ENCODE measurements around the gene TDRKH.

Gene TDRKH

GRCh38 chr1:151790071-151790939, at the start of gene TDRKH:
TSS of gene TDRKH (minus strand) at chr1:151790500. CDS start at chr1:151783022, 7,478 bp downstream.
- DNase-seq (ENCODE audit: low read depth, low spot score): peak; percentile 97

GRCh38 chr1:151839457-151840403, 49.4 kb upstream of the TDRKH start, which contains the start of gene C2CD4D:
TSS of gene C2CD4D (minus strand) at chr1:151839820. CDS start at chr1:151838989, 831 bp downstream.
- peak; percentile 28 for DNase-seq (ENCODE audit: low read depth, low spot score)

GRCh38 chr1:151839082-151839412, 48.7 kb upstream of the TDRKH start:
- no peak for DNase-seq (ENCODE audit: low read depth, low spot score)

GRCh38 chr1:151838222-151839081, 48.2 kb upstream of the TDRKH start:
- DNase-seq (ENCODE audit: low read depth, low spot score): no peak

GRCh38 chr1:151837884-151838221, 47.6 kb upstream of the TDRKH start:
- DNase-seq (ENCODE audit: low read depth, low spot score): no peak

GRCh38 chr1:151837197-151837596, 46.9 kb upstream of the TDRKH start:
- no peak for DNase-seq (ENCODE audit: low read depth, low spot score)

- DNase-seq (ENCODE audit: low read depth, low spot score): no peak
Measured at GRCh38 chr1:151835596-151835995, 45.3 kb upstream of the TDRKH start.

- DNase-seq (ENCODE audit: low read depth, low spot score): no peak
Measured at GRCh38 chr1:151834239-151834638, 43.9 kb upstream of the TDRKH start.

- DNase-seq (ENCODE audit: low read depth, low spot score): no peak
Measured at GRCh38 chr1:151833172-151833900, 43.0 kb upstream of the TDRKH start.

GRCh38 chr1:151832318-151832980, 42.1 kb upstream of the TDRKH start:
- DNase-seq (ENCODE audit: low read depth, low spot score): no peak

- no peak for DNase-seq (ENCODE audit: low read depth, low spot score)
Measured at GRCh38 chr1:151831605-151832004, 41.3 kb upstream of the TDRKH start, which contains the start of gene RORC. TSS of gene RORC (minus strand) at chr1:151831802. CDS start at chr1:151831764, 38 bp downstream.

GRCh38 chr1:151831256-151831591, 40.9 kb upstream of the TDRKH start:
- no peak for DNase-seq (ENCODE audit: low read depth, low spot score)

GRCh38 chr1:151830055-151830454, 39.8 kb upstream of the TDRKH start:
- DNase-seq (ENCODE audit: low read depth, low spot score): no peak

GRCh38 chr1:151829352-151830046, 39.2 kb upstream of the TDRKH start:
- no peak for DNase-seq (ENCODE audit: low read depth, low spot score)

- no peak for DNase-seq (ENCODE audit: low read depth, low spot score)
Measured at GRCh38 chr1:151828921-151829320, 38.6 kb upstream of the TDRKH start.

GRCh38 chr1:151827853-151828252, 37.6 kb upstream of the TDRKH start:
- DNase-seq (ENCODE audit: low read depth, low spot score): no peak

- no peak for DNase-seq (ENCODE audit: low read depth, low spot score)
Measured at GRCh38 chr1:151825751-151826660, 35.7 kb upstream of the TDRKH start.

- DNase-seq (ENCODE audit: low read depth, low spot score): no peak
Measured at GRCh38 chr1:151825204-151825603, 34.9 kb upstream of the TDRKH start.

GRCh38 chr1:151823175-151823574, 32.9 kb upstream of the TDRKH start:
- no peak for DNase-seq (ENCODE audit: low read depth, low spot score)
